Activated naive CD8-positive, alpha-beta T cell (primary cell): Measurements from ENCODE around the gene CARMIL1.

Experiments
- H3K27ac Mint-ChIP-seq: one replicate; pipeline ENCODE4 v1.8.0; 2021; ENCODE audit warnings: mixed read lengths
- H3K27me3 Mint-ChIP-seq: one replicate; pipeline ENCODE4 v1.8.0; 2021; ENCODE audit warnings: mixed read lengths
- H3K36me3 Mint-ChIP-seq: one replicate; pipeline ENCODE4 v1.8.0; 2021; ENCODE audit warnings: mixed read lengths
- H3K4me1 Mint-ChIP-seq: one replicate; pipeline ENCODE4 v1.8.0; 2021; ENCODE audit warnings: low read depth, mixed read lengths
- H3K4me3 Mint-ChIP-seq: one replicate; pipeline ENCODE4 v1.8.0; 2021; ENCODE audit warnings: mild to moderate bottlenecking, mixed read lengths
- H3K9me3 Mint-ChIP-seq: one replicate; pipeline ENCODE4 v1.8.0; 2021; ENCODE audit warnings: low read depth, mixed read lengths

CARMIL1 gene

GRCh38 chr6:25329982-25330381, 50.8 kb downstream of the CARMIL1 start:
- Mint-ChIP-seq H3K27ac (peak overlapping the region; percentile 8), H3K4me1 (peaks cover 35% of the 10 kb centered on the region), H3K4me3 (no peak overlapping the region), H3K36me3 (no peaks in the 10 kb centered on the region), H3K9me3 (no peaks in the 10 kb centered on the region), H3K27me3 (no peaks in the 10 kb centered on the region)

DNA sequence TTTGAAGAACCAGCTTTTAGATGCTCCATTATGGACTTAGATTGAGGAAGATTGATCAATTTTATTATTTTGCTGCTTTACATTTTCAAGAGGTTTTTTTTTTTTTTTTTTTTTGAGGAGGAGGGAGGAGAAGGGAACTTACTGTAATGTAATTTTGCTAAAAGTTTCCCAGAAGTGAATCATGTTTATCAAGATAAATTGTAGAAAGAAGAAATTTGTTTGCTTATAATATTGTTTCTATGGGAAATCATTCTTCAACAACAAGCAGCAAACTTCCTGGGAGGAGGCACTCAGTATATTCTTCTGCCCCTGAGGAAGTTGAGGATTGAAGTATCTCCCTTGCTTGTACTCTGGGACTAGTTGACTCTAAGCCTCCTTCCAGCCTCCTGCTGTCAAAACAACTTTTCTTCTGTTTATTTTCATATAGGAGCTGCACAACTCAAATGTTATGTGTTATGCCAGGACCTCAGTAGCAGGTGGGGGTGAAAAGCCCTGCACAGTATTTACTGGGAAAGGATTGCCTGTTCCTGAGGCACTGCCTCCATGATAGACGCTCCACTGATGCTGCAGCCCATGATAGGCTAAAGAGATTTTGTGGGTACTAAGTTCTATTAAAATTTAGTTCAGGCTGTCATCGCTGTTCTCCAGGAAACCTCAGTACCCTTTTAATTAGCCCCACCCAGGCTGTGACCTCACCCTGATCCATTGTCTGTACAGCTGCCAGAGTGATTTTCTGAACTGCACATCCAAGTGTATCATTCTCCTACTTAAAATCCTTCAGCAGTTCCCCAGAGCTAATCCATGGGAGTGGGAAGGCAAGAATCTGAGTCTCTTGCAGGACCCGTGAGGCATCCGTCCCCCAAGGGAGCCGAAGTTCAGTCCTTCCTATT, 51.9 kb downstream of the CARMIL1 start:
- no peak overlapping the region for H3K4me3 Mint-ChIP-seq
- no peaks in the 10 kb centered on the region for H3K9me3 Mint-ChIP-seq
- H3K27me3 Mint-ChIP-seq = no peaks in the 10 kb centered on the region
- no peaks in the 10 kb centered on the region for H3K36me3 Mint-ChIP-seq
- H3K27ac Mint-ChIP-seq = no peak overlapping the region
- H3K4me1 Mint-ChIP-seq = peaks cover 37% of the 10 kb centered on the region

GRCh38 chr6:25332165-25332564, 53.0 kb downstream of the CARMIL1 start:
- H3K9me3 Mint-ChIP-seq = no peaks in the 10 kb centered on the region
- peaks cover 40% of the 10 kb centered on the region for H3K4me1 Mint-ChIP-seq
- no peak overlapping the region for H3K4me3 Mint-ChIP-seq
- H3K27me3 Mint-ChIP-seq = no peaks in the 10 kb centered on the region
- no peak overlapping the region for H3K27ac Mint-ChIP-seq
- H3K36me3 Mint-ChIP-seq = no peaks in the 10 kb centered on the region

GRCh38 chr6:25332655-25333071, 53.5 kb downstream of the CARMIL1 start:
- H3K4me1 Mint-ChIP-seq = peaks cover 44% of the 10 kb centered on the region
- no peak overlapping the region for H3K4me3 Mint-ChIP-seq
- no peaks in the 10 kb centered on the region for H3K27me3 Mint-ChIP-seq
- H3K36me3 Mint-ChIP-seq = no peaks in the 10 kb centered on the region
- no peaks in the 10 kb centered on the region for H3K9me3 Mint-ChIP-seq
- no peak overlapping the region for H3K27ac Mint-ChIP-seq

DNA sequence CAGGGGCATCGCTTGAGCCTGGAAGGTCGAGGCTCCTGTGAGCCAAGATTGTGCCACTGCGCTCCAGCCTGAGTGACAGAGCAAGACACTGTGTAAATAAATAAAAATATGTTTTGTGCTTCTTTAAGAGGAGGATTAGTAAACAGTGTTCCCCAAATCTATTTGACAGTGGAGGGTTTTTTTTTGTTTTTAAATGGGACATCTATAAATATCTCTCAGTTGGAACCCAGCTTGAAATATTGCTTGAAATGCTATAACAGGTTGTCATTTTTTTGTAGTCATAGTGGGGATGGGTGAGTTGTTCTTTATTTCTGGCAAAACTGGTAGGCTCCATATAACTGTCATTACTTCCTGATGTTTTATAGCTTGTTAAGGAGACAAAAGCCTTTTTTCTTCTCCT, 54.3 kb downstream of the CARMIL1 start:
- no peaks in the 10 kb centered on the region for H3K27me3 Mint-ChIP-seq
- H3K4me1 Mint-ChIP-seq = peaks cover 44% of the 10 kb centered on the region
- H3K36me3 Mint-ChIP-seq = no peaks in the 10 kb centered on the region
- no peak overlapping the region for H3K27ac Mint-ChIP-seq
- no peak overlapping the region for H3K4me3 Mint-ChIP-seq
- H3K9me3 Mint-ChIP-seq = no peaks in the 10 kb centered on the region

- H3K27ac Mint-ChIP-seq = no peak overlapping the region
- no peaks in the 10 kb centered on the region for H3K27me3 Mint-ChIP-seq
- peaks cover 39% of the 10 kb centered on the region for H3K4me1 Mint-ChIP-seq
- no peaks in the 10 kb centered on the region for H3K36me3 Mint-ChIP-seq
- H3K4me3 Mint-ChIP-seq = no peak overlapping the region
- H3K9me3 Mint-ChIP-seq = no peaks in the 10 kb centered on the region
These were observed 55.6 kb downstream of the CARMIL1 start for GRCh38 chr6:25334793-25335192.

GRCh38 chr6:25336996-25337395, 57.8 kb downstream of the CARMIL1 start:
- H3K27ac Mint-ChIP-seq = no peak overlapping the region
- no peaks in the 10 kb centered on the region for H3K27me3 Mint-ChIP-seq
- H3K9me3 Mint-ChIP-seq = no peaks in the 10 kb centered on the region
- peaks cover 32% of the 10 kb centered on the region for H3K4me1 Mint-ChIP-seq
- no peak overlapping the region for H3K4me3 Mint-ChIP-seq
- no peaks in the 10 kb centered on the region for H3K36me3 Mint-ChIP-seq

- Mint-ChIP-seq H3K27ac (no peak overlapping the region), H3K9me3 (no peaks in the 10 kb centered on the region), H3K36me3 (no peaks in the 10 kb centered on the region), H3K4me1 (peaks cover 30% of the 10 kb centered on the region), H3K27me3 (no peaks in the 10 kb centered on the region), H3K4me3 (no peak overlapping the region)
These were observed 58.3 kb downstream of the CARMIL1 start for GRCh38 chr6:25337431-25337830.

- no peaks in the 10 kb centered on the region for H3K27me3 Mint-ChIP-seq
These were observed 61.4 kb downstream of the CARMIL1 start for GRCh38 chr6:25340431-25341202.

GRCh38 chr6:25341203-25341552, 62.0 kb downstream of the CARMIL1 start:
- no peaks in the 10 kb centered on the region for H3K27me3 Mint-ChIP-seq
- H3K9me3 Mint-ChIP-seq = no peaks in the 10 kb centered on the region
- peaks cover 20% of the 10 kb centered on the region for H3K4me1 Mint-ChIP-seq
- no peaks in the 10 kb centered on the region for H3K36me3 Mint-ChIP-seq
- no peak overlapping the region for H3K27ac Mint-ChIP-seq
- no peak overlapping the region for H3K4me3 Mint-ChIP-seq

More at GRCh38 chr6:25340431-25341202, 61.4 kb downstream of the CARMIL1 start:
- Mint-ChIP-seq H3K9me3 (no peaks in the 10 kb centered on the region), H3K27ac (no peak overlapping the region), H3K36me3 (no peaks in the 10 kb centered on the region), H3K4me1 (peaks cover 22% of the 10 kb centered on the region), H3K4me3 (no peak overlapping the region)

DNA sequence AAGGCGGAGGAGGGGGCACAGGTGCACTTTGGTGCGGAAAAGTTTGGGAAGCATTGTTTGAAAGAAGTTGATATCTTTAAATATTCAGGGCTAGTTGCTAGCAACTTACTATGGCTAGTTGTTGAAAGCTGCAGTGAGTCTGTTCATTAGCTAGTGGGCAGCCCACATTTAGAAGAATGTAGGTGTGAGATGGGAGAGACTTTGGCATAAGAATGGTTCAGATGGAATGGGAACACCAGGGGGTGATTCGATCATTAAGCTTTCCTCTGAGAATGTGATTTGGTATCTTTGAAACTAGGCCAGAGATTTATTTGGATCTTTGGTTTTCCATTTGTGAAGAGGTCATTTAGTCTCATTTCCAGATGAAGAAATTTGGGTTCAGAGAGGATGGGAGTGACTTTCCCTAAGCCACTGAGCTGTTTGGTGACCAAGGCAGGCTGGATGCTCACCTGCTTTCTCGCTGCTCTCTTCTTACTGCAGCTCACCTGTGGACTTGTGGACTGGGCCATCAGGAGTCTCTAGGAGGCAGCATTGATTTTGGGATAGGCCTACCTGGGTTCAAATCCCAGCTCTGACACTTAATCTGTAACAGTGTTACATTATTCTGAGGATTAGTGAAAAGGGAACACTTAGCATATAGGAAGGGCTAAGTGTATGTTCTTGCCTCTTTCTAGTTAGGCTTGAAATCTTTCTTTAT, 62.9 kb downstream of the CARMIL1 start:
- no peak overlapping the region for H3K4me3 Mint-ChIP-seq
- H3K9me3 Mint-ChIP-seq = no peaks in the 10 kb centered on the region
- peaks cover 19% of the 10 kb centered on the region for H3K4me1 Mint-ChIP-seq
- no peak overlapping the region for H3K27ac Mint-ChIP-seq
- no peaks in the 10 kb centered on the region for H3K36me3 Mint-ChIP-seq
- H3K27me3 Mint-ChIP-seq = no peaks in the 10 kb centered on the region

DNA sequence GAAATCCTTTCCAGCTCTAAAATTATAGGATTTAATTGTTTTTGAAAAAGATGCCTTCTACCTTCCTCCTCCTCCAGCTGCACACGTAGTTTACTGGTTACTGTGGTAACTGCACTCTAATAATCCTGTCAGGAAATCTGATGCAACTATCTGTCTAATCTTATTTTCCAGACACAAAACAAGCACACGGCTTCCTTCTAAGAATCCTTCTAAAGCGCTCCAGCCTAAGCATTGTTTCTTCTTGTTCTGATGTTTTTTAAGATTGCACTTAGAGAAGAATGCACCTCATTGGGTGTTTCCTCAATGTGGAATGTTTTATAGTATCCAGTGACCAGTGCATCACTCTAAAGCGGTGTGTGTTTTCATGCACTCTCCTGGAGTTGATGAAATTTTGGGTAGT, 63.6 kb downstream of the CARMIL1 start:
- H3K4me3 Mint-ChIP-seq = no peak overlapping the region

DNA sequence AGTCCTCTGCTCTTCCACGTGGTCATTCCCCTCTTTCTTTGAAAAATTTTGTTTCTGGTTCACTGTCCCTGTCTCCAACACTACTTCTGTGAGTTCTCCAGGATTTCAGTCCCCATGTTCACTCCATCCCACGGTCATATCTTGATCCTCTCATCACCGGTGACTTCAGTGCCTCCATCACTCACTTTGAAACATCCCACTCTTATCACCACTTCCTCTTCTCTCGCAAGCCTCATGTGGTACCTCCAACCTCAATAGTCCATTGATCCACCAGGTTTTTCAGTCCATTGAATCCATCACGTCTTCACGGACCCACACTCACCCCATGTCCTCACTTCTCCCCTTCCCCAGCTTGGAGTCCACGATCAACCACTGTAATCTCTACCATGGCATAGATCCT, 64.8 kb downstream of the CARMIL1 start:
- H3K4me1 Mint-ChIP-seq = peaks cover 18% of the 10 kb centered on the region
- no peak overlapping the region for H3K4me3 Mint-ChIP-seq
- no peaks in the 10 kb centered on the region for H3K36me3 Mint-ChIP-seq

More for the DNA sequence above, 63.6 kb downstream of the CARMIL1 start:
- Mint-ChIP-seq H3K27ac (no peak overlapping the region), H3K27me3 (no peaks in the 10 kb centered on the region), H3K9me3 (no peaks in the 10 kb centered on the region), H3K36me3 (no peaks in the 10 kb centered on the region), H3K4me1 (peaks cover 16% of the 10 kb centered on the region)

DNA sequence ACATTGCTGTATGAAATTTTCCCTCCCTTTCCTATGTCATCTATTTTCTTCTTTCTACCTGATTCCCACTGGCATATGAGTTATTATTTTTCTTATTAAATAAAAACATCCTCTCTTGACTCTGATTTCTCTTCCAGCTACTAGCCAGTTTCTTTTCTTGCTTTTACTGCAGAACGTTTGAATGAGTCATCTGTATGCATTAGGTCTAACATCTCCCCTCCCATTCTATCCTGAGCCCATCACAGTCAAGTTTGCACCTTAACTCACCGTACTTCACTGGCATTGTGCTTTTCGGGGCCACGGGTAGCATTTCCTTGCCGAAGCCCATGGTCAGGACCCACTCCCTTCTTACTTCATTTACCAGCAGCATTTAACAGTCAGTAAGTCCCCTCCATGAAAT, 65.7 kb downstream of the CARMIL1 start:
- H3K4me3 Mint-ChIP-seq = no peak overlapping the region

More for the DNA sequence above, 64.8 kb downstream of the CARMIL1 start:
- Mint-ChIP-seq H3K27ac (no peak overlapping the region), H3K27me3 (no peaks in the 10 kb centered on the region), H3K9me3 (no peaks in the 10 kb centered on the region)

DNA sequence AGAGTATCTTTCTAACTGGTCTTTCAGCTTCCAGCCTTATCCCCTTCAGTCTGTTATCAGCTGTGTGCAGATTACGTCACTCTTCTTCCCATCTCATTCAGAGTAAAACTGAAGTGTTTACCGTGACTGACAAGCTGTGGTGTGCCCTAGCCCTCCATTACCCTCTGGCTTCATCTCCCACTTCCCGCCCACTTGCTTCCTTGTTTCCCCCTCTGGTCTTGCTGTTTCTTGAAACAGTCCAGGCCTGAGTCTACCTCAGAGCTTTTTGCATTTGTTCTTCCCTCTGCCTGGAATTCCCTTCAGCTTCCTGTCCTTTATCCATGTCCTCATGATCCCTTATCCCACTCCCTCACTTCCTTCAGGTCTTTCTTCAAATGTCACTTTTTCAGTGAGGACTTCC, 66.9 kb downstream of the CARMIL1 start:
- Mint-ChIP-seq H3K9me3 (no peaks in the 10 kb centered on the region), H3K27ac (no peak overlapping the region), H3K36me3 (no peaks in the 10 kb centered on the region), H3K27me3 (no peaks in the 10 kb centered on the region), H3K4me3 (no peak overlapping the region), H3K4me1 (peaks cover 17% of the 10 kb centered on the region)

More for the DNA sequence above, 65.7 kb downstream of the CARMIL1 start:
- no peak overlapping the region for H3K27ac Mint-ChIP-seq
- peaks cover 18% of the 10 kb centered on the region for H3K4me1 Mint-ChIP-seq
- H3K36me3 Mint-ChIP-seq = no peaks in the 10 kb centered on the region
- no peaks in the 10 kb centered on the region for H3K27me3 Mint-ChIP-seq
- H3K9me3 Mint-ChIP-seq = no peaks in the 10 kb centered on the region
